HG02840 (cell line): ENCODE measurements around the gene ATF4.

ENCODE experiments used
- ATAC-seq: cut with Tn5 transposase; IDR thresholded peaks from one replicate; pipeline ENCODE4 v1.9.1; 2021; ENCODE audit warnings: mild to moderate bottlenecking, moderate library complexity, moderate number of reproducible peaks; ENCODE audit not compliant: unreplicated experiment, low FRiP score

ATF4 gene

DNA sequence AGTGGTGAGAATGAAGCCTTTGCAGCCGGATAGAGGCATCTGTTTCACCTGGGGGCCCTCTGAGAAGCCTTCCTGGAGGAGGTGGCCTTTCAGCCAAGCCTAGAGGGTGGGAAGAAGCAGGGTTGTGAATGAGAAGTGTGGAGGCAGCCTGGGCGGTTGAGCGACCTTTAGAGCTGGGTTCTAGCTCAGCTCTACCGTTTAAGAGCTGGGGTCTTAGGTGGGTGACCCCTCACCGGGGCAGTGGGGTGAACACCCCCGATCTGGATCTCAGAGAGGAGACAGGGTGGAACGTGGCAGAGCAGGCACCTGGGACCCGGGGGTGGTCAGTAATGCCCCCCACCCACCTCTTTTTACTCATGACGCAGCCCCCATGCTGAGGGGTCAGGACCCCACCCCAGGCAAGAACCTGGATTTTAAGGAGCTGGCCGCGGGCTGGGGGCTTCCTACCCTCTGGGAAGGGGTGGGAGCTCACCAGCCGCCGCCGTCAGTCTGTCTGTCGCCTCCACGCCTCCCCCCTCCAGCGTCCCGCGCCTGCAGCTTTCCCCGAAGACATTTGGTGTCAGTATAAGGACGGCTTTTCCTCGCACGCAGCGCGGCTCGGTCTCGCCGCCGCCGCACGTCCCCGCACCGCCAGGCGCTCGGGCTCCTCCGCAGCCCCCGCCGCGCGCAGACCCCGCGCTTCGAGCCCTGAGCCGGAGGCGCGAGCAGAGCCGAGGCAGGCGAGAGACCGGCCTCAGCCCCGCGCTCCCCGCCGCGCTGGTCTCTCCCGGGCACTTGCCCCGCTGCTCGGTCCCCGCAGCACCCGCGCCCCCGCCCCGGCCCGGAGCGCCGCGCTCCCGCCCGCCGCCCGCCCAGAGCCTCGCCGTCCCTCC is 36.8 kb downstream of the ATF4 start:
- no peak for ATAC-seq

DNA sequence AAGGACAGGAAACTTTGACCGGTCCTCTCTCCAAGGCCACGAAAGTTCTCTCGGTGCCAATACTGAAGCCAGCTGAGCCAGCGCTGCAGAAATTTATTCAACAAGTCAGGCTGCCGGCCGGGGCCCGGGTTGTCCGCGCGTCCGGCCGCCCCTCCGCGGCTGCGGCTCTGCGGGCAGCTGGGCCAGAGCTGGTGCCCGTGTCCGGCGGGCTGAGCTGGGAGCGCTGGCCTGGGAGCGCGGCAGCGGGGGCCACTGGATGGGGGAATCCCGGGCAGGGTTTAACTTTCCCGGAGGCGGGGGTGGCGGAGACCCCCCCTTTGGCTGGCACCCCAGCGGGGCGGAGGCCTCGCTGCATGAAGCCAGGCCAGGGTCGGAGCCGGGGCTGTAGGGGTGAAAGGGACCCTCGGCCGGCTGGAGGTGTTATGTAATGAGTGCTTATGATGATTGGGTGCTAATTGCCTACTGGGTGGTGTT is 37.9 kb downstream of the ATF4 start:
- no peak for ATAC-seq

DNA sequence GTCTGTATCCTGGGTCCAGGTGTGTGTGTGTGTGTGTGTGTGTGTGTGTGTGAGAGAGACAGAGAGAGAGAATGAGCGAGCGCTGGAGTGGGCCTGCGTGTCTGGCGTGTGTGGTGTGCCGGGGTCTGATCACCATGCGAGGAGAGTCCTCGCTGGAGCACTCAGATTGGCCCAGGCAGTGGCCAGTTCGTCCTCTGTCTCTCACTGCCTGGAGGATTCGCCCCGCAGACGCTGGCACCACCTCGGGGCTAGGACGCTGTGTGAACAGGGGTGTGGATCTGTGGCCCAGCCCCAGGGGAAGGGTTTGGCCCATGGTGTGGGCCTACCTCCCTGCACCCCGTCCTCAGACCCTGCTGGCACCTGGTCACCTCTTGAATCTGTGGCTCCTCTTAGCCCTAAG is 38.6 kb downstream of the ATF4 start:
- no peak for ATAC-seq

DNA sequence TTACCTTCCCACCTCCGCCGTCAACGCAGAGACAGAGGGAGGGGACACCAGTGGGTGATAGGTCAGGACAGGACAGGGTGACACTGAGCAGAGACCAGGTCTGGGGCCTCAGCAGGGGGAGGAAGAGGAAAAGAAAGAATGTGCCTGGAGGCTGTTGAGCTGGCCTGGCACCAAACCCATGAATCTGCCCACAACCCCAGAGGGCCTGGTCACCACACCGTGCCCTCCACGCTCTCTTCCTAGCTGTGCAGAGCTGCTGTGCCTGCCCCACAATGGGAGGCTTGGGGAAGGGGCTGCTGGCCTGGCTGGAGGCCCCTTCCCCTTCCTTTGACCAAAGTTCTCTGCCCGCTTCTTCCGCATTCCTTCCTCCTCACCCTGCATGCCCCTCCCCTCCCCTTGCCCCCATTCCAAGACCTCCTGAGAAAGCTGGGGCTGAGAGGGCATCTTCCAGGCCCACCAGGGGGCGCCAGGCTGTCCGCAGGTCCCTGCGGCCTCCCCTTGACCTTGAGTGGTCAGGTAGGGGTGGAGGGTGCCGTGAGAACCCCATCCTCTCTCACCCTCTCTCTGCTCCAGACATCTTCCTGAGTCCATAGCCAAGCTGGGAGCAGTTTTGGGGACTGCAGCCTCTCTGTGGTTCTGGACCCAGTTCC is 39.2 kb downstream of the ATF4 start:
- ATAC-seq, result no peak

DNA sequence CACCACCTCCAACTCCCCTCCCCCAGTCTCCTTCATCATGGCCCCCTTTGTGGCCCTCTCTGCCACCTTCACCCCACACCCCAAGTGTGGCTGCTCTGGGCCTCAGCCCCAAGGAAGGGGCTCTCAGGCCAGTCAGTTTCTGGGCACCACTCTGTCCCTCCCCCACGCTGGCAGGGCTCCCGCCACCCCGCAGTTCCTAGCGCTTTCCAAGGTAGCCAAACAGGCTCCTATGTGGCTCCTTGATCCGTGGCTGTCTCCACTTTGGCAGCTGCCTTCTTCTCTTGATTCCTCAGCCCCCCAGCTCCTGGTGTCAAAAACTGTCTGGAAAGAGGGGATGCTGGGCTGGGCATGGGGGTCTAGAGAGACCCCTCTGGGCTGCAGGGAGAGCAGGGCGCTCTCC is 39.8 kb downstream of the ATF4 start:
- ATAC-seq, result no peak

DNA sequence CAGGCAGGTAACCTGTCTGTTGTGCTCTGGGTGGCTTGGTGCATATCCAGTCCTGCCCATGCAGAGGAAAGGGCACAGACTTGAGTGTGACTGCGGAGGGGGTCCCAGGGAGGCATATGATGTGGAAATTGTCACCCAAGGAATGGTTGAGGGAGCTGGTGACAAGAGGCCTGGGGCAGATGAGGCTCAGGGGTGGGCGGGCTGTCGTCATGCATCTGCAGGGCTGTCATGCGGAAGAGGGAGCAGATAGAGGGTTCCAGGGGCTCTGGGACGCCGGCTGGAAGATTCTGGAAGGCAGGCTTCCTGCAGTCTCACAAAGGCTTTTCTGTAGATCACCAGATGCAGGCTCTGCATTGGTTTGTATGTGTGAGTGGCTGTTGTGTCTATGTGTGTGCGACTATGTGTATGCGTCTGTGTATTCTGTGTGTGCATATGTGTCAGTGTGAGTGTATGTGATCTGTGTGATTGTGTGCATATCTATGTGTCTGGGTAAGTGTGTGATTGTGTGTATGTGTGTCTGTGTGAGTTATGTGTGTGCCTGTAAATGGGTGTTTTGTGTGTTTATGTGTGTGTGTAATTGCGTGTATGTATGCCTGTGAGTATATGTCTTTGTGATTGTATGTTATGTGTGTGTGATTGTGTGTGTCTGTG is 42.6 kb downstream of the ATF4 start:
- ATAC-seq, result no peak

DNA sequence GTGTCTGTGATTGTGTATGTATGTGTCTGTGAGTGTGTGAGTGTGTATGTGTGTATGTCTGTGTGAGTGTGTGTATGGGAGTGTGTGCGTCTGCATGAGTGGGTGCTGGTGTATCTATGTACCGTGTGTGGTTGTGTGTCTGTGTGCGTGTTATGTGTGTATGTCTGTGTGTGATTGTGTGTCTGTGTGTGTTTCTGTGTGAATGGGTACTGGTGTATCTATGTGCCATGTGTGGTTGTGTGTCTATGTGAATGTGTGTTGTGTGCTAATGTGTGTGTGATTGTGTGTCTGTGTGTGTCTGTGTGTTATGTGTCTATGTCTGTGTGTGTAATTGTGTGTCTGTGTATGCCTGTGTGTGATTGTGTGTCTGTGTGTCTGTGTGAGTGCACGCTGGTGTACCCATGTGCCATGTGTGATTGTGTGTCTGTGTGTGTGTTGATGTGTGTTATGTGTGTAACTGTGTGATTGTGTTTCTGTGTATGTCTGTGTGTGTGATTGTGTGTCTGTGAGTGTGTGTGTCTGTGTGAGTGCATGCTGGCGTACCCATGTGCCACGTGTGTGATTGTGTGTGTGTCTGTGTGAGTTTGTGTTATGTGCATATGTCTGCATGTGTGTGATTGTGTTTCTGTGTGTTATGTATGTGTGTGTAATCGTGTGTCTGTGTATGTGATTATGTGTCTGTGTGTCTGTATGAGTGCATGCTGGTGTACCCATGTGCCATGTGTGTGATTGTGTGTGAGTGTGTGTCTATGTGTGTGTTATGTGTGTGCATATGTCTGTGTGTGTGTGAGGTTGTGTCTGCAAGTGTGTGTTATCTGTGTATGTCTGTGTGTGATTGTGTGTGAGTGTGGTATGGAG is 43.4 kb downstream of the ATF4 start:
- ATAC-seq, result no peak

DNA sequence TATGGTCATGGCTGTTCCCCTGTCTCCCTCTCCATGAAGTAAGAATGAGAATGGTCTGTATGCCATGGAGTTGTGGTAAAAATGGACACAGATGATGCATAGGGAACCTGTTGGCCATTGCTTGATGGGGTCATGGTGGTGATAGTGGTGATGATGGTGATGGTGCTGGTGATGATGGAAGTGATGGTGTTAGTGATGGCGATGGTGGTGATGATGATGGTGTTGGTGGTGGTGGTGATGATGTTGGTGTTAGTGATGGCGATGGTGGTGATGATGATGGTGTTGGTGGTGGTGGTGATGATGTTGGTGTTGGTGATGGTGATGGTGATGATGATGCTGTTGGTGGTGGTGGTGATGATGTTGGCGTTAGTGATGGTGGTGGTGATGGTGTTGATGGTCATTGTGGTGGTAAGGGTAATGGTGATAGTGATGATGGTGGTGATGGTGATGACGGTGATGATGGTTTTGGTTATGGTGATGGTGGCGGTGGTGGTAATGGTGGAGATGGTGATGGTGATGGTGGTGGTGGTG is 45.1 kb downstream of the ATF4 start:
- ATAC-seq, result no peak

DNA sequence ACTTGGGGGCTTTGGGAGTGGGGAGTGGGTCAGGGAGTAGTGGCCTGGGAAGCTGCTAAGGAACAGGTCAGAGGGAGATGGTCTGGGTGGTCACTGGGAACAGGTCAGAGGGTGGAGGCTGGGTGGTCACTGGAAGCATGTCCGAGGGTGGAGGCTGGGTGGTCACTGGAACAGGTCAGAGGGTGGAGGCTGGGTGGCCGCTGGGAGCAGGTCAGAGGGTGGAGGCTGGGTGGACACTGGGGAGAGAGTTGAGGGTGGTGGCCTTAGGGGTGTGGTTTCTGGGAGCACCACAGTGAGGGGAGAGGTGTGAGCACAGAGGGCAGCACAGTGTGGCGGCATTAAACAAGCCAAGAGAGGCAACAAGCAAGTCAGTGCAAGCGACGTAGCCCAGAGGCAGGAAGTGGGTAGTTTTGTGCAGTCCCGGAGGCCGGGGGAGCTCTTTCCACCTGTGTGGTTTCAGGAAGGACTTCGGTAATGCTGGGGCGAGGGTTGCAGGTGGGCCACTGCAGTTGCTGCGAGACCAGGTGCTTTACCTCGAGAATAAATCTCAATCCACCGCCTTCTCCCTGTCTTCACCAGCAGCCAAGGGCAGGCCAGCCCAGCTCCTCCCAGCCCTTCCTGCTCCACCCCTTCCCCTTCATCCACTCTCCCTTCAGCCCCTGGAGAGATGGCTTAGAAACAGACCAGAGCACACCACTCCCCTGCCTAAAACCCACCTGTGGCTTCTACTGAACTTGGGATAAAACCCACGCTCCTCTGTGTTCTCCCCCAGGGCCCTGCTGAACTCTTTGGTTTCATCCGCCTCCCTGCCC is 47.0 kb downstream of the ATF4 start:
- ATAC-seq, result no peak

DNA sequence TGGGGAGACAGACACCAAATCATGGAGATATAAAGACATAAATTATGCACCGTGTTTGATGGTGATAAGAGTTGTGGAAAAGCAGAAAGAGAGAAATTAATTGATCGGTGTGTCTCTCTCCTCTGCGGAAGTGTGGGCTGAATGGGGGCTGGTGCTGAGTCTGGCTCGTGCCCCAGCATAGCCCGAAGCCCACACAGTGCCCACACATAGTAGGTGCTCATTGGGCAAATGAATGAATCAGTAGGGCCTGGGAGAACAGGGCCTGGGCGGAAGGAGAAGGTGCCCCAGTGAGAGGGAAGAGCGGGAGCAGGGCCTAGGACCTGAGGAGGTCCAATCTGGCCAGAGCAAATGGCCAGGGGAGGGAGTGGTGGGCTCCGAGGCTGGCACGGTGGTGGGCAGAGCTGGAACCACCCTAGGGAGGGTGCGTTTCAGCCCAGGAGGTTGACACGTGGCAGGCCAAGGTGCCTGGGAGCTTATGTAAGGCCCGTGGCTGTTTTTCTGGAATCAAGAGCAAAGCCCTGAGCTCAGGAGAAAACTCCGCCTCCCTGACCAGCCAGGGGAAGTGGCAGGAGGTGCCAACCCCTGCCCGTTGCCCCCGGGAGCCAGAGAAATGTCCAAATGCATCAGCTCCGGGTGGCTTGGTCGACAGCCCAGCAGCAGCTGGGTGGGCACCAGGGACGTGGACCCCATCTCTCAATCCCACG is 48.1 kb downstream of the ATF4 start:
- no peak for ATAC-seq

DNA sequence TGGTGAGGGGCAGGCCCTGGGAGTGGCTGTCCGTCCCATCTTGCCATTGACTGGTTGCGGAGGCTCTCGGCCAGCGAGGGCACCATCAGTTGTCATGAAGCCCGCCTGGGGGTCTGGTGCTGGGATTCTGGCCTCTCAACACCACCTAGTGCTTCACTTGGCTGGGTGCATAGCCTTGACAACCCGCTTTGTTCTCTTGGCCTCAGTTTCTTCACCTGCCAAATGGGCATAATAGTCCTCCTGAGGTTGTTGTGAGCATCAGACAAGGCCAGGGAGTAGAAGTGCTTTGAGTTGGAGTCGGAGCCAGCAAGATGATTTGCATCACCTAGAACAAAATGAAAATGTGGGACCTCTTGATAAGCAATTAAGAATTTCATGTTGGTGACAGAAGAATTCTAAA is 48.7 kb downstream of the ATF4 start:
- no peak for ATAC-seq

DNA sequence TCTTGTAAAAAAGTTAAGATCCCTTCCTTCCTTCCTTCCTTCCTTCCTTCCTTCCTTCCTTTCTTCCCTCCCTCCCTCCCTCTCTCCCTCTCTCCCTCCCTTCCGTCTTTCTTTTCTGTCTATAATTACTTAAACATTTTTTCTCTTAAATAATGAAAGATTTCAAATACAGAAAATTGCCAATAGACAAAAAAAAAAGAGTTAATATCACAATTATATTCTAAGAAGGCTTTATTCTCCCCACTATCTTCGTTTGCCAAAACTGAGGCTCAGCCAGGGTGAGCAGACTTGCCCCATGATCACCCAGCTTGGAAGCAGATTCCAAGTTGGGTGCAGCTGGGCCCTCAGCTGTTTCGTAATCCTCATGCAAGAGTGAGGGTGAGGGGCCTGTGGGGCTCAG is 49.9 kb downstream of the ATF4 start:
- ATAC-seq, result no peak

DNA sequence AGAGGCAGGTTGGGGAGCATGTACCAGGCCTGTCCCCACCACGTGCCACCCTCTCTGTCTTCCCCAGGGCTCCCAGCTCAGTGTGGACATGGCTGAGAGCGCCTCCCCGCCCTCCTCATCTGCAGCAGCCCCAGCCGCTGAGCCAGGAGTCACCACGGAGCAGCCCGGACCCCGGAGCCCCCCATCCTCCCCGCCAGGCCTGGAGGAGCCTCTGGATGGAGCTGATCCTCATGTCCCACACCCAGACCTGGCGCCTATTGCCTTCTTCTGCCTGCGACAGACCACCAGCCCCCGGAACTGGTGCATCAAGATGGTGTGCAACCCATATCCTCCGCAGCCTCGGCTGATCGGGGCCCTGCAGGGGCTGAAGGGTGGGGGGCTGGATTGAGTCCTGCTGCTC is 50.3 kb downstream of the ATF4 start, which contains the start of gene CACNA1I:
Gene CACNA1I, plus strand, starts transcription at position 89 of the 400 bp plus-strand sequence. Its CDS starts 0 bp downstream, at position 89.
- no peak for ATAC-seq

DNA sequence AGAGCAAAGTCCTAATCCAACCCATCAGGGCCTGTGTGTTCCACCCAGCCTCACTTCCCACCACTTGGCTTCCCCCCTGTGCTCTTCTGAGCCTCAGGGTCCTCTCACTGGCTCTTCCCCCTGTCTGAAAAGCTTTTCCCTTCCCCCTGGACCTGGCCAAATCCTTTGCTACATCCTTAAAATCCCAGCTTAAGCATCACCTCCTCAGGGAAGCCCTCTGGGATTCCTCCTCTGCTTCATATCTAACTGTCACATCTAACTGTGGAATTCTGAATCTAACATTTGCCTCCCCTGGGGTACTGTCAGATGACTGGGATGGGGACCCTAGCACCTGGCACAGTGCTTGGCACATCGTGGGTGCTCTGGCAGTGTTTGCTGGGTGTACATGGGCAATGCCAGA is 51.2 kb downstream of the ATF4 start:
- no peak for ATAC-seq
